Gastroesophageal sphincter (tissue), 4 donors: Measurements from ENCODE around the gene PIP5KL1. TPM values are rescaled to one million over a fixed set of nuclear protein-coding genes. Genes with fewer than 3 reads are reported as not detected.

Experiments
- ATAC-seq: fragments of 150-250 bp; one replicate; pipeline ENCODE4 v1.9.1; 2016; ENCODE audit warnings: mild to moderate bottlenecking, moderate library complexity
- H3K27ac ChIP-seq, 4 donors: fragments of 200-600 bp; sonication (generic) in 3 of 4; 1 replicate in 3 of 4; 2 replicates in 1 of 4; pipeline ENCODE4 v1.5.1; 2016 to 2019
- H3K27me3 ChIP-seq: fragments of 200-600 bp; sonication (generic); one replicate; pipeline ENCODE4 v1.5.1; 2019
- H3K36me3 ChIP-seq, 2 donors: fragments of 200-600 bp; sonication (generic); one replicate each; pipeline ENCODE4 v1.5.1; 2019; ENCODE audit warnings: control low read depth in 1 of 2
- H3K4me1 ChIP-seq, 3 donors: fragments of 200-600 bp; sonication (generic); 1 replicate in 2 of 3; 2 replicates in 1 of 3; pipeline ENCODE4 v1.5.1; 2016 to 2019; ENCODE audit warnings: control low read depth in 2 of 3
- H3K4me3 ChIP-seq, 2 donors: fragments of 200-600 bp; sonication (generic); one replicate each; pipeline ENCODE4 v1.5.1; 2019; ENCODE audit warnings: mild to moderate bottlenecking in 1 of 2, moderate library complexity in 1 of 2
- H3K9me3 ChIP-seq, 3 donors: fragments of 200-600 bp; sonication (generic); one replicate each; pipeline ENCODE4 v1.5.1; 2017 to 2019; ENCODE audit warnings: control low read depth in 2 of 3
- CTCF ChIP-seq, 4 experiments: fragments of 200-600 bp in 2 of 4; fragments of 450-650 bp in 2 of 4; sonication (generic) in 1 of 4; IDR thresholded peaks; one replicate each; pipeline ENCODE4 v1.5.1; 2017 to 2019; ENCODE audit warnings: antibody characterized with exemption in 4 of 4, mild to moderate bottlenecking in 2 of 4, moderate library complexity in 2 of 4
- EP300 ChIP-seq: sonication (generic); formaldehyde crosslinking; IDR thresholded peaks from one replicate; pipeline ENCODE4 v1.6.1; 2017; ENCODE audit warnings: antibody characterized with exemption, mild to moderate bottlenecking
- POLR2A ChIP-seq, 2 donors: fragments of 450-650 bp; IDR thresholded peaks; one replicate each; pipeline ENCODE4 v1.6.1; 2017; ENCODE audit warnings: antibody characterized with exemption in 2 of 2, mild to moderate bottlenecking in 2 of 2, moderate library complexity in 1 of 2
- POLR2AphosphoS5 ChIP-seq: sonication (generic); formaldehyde crosslinking; IDR thresholded peaks from one replicate; pipeline ENCODE4 v1.6.1; 2017; ENCODE audit warnings: antibody characterized with exemption
- WGBS, 2 donors: methylation state at CpG; one replicate each; pipeline ENCODE4 v1.1.5; 2018; ENCODE audit warnings: low coverage in 1 of 2; 5-methylcytosine and 5-hydroxymethylcytosine counted together
- total RNA-seq, 4 donors: library from RNA; depleted of rRNA; stranded (reverse); fragments of >200 nt; gene quantifications; one replicate each; pipeline ENCODE4 v1.1.0, GENCODE V29; 2016

The PIP5KL1 gene
- total RNA-seq, 4 donors from 2014 or later, result 0.66 to 3.4 (median 3.1) TPM; not detected in 1

DNA sequence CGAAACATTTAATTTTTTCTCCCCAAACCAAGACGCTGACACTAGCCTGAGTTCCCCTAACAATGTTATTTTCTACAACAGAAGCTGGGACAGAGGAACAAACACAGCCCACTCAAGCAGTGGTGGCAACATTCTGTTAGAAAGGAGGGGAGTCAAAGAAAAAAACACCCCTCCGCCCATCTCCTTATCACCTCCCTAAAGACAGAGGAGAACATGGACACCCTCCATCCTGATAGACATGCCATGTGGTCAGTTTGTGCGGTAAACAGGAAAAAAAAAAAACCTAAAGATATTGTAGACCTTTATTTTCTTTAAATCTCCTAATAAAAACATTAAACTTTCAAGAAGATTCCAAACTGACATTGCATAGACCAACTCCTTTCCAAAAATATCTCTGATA lies 10.0 kb upstream of the PIP5KL1 start:
- WGBS, 2 donors, result 60 to 94% methylated on average over 1 to 4 of the region's 4 CpGs
- no peak for ATAC-seq
- H3K27me3 ChIP-seq, result no peaks in the 10 kb centered on the region
- H3K4me3 ChIP-seq, result no peak overlapping the region
- no peak for TF ChIP-seq POLR2AphosphoS5
- no peak for TF ChIP-seq EP300
- TF ChIP-seq POLR2A (IDR thresholded peaks at IDR 0.05), result no peak
- no peak for TF ChIP-seq CTCF (IDR thresholded peaks at IDR 0.05)
- H3K4me1 ChIP-seq, result peaks cover 0 to 63% (median 27%) of the 10 kb centered on the region in 3 donors
- H3K36me3 ChIP-seq, result peaks cover 0 to 56% of the 10 kb centered on the region in 2 donors
- peak overlapping the region in 1 of 4 donors; percentile 55 for H3K27ac ChIP-seq
- H3K9me3 ChIP-seq, result no peaks in the 10 kb centered on the region

GRCh38 chr9:127938298-127938690 lies 7.7 kb upstream of the PIP5KL1 start:
- peak; percentile 16 for ATAC-seq
- peaks cover 0 to 65% (median 27%) of the 10 kb centered on the region in 3 donors for H3K4me1 ChIP-seq
- no peaks in the 10 kb centered on the region for H3K9me3 ChIP-seq
- H3K27me3 ChIP-seq, result no peaks in the 10 kb centered on the region
- peak overlapping the region; percentile 82 to 97 for H3K4me3 ChIP-seq
- H3K36me3 ChIP-seq, result peaks cover 0 to 59% of the 10 kb centered on the region in 2 donors
- H3K27ac ChIP-seq, result peak overlapping the region in 3 of 4 donors; percentile 71 to 76 (median 71)
- WGBS, 2 donors, result 14% methylated on average over 2 of the region's 25 CpGs; no CpG with 5 or more reads in 1 of the 2 donors
- no peak for TF ChIP-seq CTCF (IDR thresholded peaks at IDR 0.05)
- no peak for TF ChIP-seq POLR2A (IDR thresholded peaks at IDR 0.05)
- no peak for TF ChIP-seq POLR2AphosphoS5
- TF ChIP-seq EP300, result no peak

GRCh38 chr9:127937388-127938297 lies 7.1 kb upstream of the PIP5KL1 start, which contains the start of gene DPM2:
DPM2 (minus strand) TSS chr9:127937854; CDS start chr9:127937820, 34 bp downstream.
- ATAC-seq, result peak; percentile 85
- Histone ChIP-seq H3K4me1 (peaks cover 0 to 58% (median 27%) of the 10 kb centered on the region in 3 donors), H3K27me3 (no peaks in the 10 kb centered on the region), H3K36me3 (peaks cover 0 to 54% of the 10 kb centered on the region in 2 donors), H3K27ac (peak within 1 kb of the TSS; percentile 16 to 76 (median 71)), H3K9me3 (no peaks in the 10 kb centered on the region), H3K4me3 (peak within 1 kb of the TSS; percentile 82 to 97)
- TF ChIP-seq POLR2AphosphoS5, result peak; percentile 87
- TF ChIP-seq POLR2A (IDR thresholded peaks at IDR 0.05), result peak; percentile 9 to 57
- TF ChIP-seq EP300, result no peak
- TF ChIP-seq CTCF (IDR thresholded peaks at IDR 0.05), result no peak
- 3 to 14% methylated on average over 9 to 18 of the region's 60 CpGs for WGBS, 2 donors

GRCh38 chr9:127937056-127937387 lies 6.4 kb upstream of the PIP5KL1 start:
- ATAC-seq, result no peak
- 0 to 27% methylated on average over 4 of the region's 7 CpGs for WGBS, 2 donors
- H3K27ac ChIP-seq, result peak overlapping the region in 3 of 4 donors; percentile 71 to 76 (median 71)
- H3K9me3 ChIP-seq, result no peaks in the 10 kb centered on the region
- H3K36me3 ChIP-seq, result peaks cover 0 to 48% of the 10 kb centered on the region in 2 donors
- TF ChIP-seq CTCF (IDR thresholded peaks at IDR 0.05), result no peak
- no peak for TF ChIP-seq EP300
- TF ChIP-seq POLR2A (IDR thresholded peaks at IDR 0.05), result no peak
- TF ChIP-seq POLR2AphosphoS5, result no peak
- no peaks in the 10 kb centered on the region for H3K27me3 ChIP-seq
- H3K4me1 ChIP-seq, result peaks cover 0 to 52% (median 21%) of the 10 kb centered on the region in 3 donors
- peak overlapping the region; percentile 82 to 97 for H3K4me3 ChIP-seq
